ENCODE measurements around the gene FNIP2. TPM values are rescaled to one million over a fixed set of nuclear protein-coding genes. Genes with fewer than 3 reads are reported as not detected.

Gene FNIP2
- total RNA-seq, 1 experiment from 2014 or later = 0.56 TPM

GRCh38 chr4:158938220-158939044 is 169.6 kb downstream of the FNIP2 start:
- no peaks in the 10 kb centered on the region for H3K9me3 ChIP-seq (ENCODE audit: low read length)
- no peak for DNase-seq

DNA sequence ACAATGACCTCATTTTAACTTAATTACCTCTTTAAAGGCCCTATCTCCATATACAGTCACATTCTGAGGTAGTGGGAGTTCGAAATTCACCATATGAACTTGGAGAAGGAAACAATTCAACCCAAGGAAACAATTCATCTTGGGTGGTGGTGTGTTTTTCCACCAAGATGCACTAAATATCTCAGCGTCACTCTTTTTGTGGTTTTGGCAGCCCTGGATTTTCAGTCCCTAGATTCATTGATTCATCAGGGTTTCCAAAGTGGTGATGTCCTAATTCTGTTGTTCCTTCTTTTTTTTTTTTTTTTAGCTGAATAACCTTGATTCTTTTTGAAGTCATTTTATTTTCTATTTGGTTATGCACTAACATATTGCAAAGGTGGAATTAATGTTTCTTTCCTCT is 171.4 kb downstream of the FNIP2 start:
- no peak overlapping the region for H3K9ac ChIP-seq (ENCODE audit: low read length)
- H3K9me2 ChIP-seq (replicated peaks; ENCODE audit: insufficient read depth, low read length) = no peaks in the 10 kb centered on the region
- H3K36me3 ChIP-seq (ENCODE audit: insufficient read depth, low read length) = no peaks in the 10 kb centered on the region
- no peaks in the 10 kb centered on the region for H4K20me1 ChIP-seq (ENCODE audit: insufficient read depth, low read depth, low read length)
- H3K4me1 ChIP-seq (ENCODE audit: low read length) = no peaks in the 10 kb centered on the region
- no peak for DNase-seq
- no peak overlapping the region for H3K4me3 ChIP-seq (ENCODE audit: low read length)
- H3K79me2 ChIP-seq (ENCODE audit: low read length) = no peaks in the 10 kb centered on the region
- H3K9me3 ChIP-seq (ENCODE audit: low read length) = no peaks in the 10 kb centered on the region
- H2AFZ ChIP-seq (ENCODE audit: low read length) = no peak overlapping the region
- no peaks in the 10 kb centered on the region for H3K27me3 ChIP-seq (ENCODE audit: low read length)
- H3K27ac ChIP-seq (ENCODE audit: low read length) = no peak overlapping the region
- H3K4me2 ChIP-seq (ENCODE audit: low read depth, low read length, poor library complexity, severe bottlenecking) = no peak overlapping the region

More at GRCh38 chr4:158938220-158939044, 169.6 kb downstream of the FNIP2 start:
- no peak overlapping the region for H3K27ac ChIP-seq (ENCODE audit: low read length)
- no peak overlapping the region for H2AFZ ChIP-seq (ENCODE audit: low read length)
- H3K4me3 ChIP-seq (ENCODE audit: low read length) = no peak overlapping the region
- H3K9ac ChIP-seq (ENCODE audit: low read length) = no peak overlapping the region
- no peaks in the 10 kb centered on the region for H3K4me1 ChIP-seq (ENCODE audit: low read length)
- H3K9me2 ChIP-seq (replicated peaks; ENCODE audit: insufficient read depth, low read length) = no peaks in the 10 kb centered on the region
- no peak overlapping the region for H3K4me2 ChIP-seq (ENCODE audit: low read depth, low read length, poor library complexity, severe bottlenecking)
- H4K20me1 ChIP-seq (ENCODE audit: insufficient read depth, low read depth, low read length) = no peaks in the 10 kb centered on the region
- no peaks in the 10 kb centered on the region for H3K79me2 ChIP-seq (ENCODE audit: low read length)
- no peaks in the 10 kb centered on the region for H3K27me3 ChIP-seq (ENCODE audit: low read length)
- H3K36me3 ChIP-seq (ENCODE audit: insufficient read depth, low read length) = no peaks in the 10 kb centered on the region

DNA sequence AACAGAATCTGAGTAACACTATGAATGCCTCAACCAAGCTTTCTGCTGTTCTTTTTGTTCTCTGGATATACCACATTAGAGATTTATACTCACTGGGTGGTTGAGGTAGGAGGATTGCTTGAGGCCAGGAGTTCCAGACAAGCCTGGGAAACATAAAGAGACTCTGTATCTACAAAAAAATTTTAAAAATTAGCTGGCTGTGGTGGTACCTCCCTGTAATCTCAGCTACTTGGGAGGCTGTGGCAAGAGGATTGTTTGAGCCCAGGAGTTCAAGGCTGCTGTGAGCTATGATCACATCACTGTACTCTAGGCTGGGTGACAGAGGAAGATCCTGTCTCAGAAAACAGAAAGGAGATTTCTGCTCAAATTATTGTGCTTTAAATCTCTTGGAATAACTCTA is 172.5 kb downstream of the FNIP2 start:
- Histone ChIP-seq H3K27me3 (ENCODE audit: low read length) (no peaks in the 10 kb centered on the region), H4K20me1 (ENCODE audit: insufficient read depth, low read depth, low read length) (no peaks in the 10 kb centered on the region), H2AFZ (ENCODE audit: low read length) (no peak overlapping the region), H3K4me2 (ENCODE audit: low read depth, low read length, poor library complexity, severe bottlenecking) (no peak overlapping the region), H3K79me2 (ENCODE audit: low read length) (no peaks in the 10 kb centered on the region), H3K9me2 (replicated peaks; ENCODE audit: insufficient read depth, low read length) (no peaks in the 10 kb centered on the region), H3K9me3 (ENCODE audit: low read length) (no peaks in the 10 kb centered on the region), H3K27ac (ENCODE audit: low read length) (no peak overlapping the region), H3K4me3 (ENCODE audit: low read length) (no peak overlapping the region), H3K4me1 (ENCODE audit: low read length) (no peaks in the 10 kb centered on the region), H3K9ac (ENCODE audit: low read length) (no peak overlapping the region), H3K36me3 (ENCODE audit: insufficient read depth, low read length) (no peaks in the 10 kb centered on the region)
- DNase-seq = no peak

DNA sequence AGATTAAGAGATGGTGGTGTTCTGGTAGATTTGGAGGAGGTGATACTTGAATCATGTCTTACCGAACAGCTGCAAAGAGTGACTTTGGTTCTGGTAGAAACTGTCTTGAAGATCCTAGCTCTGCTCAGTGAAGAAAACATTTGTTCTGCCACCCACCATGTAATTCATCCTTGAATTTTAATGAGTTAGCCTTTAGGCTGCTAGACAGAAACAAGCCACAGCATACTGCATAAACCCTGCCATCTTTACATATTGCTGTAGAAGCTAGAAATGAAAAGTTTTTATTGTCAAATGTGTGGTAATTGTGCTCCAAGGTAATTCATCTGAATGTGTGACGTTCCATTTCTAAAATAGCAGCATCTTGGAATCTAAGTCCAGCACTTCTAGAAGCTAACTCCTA is 173.1 kb downstream of the FNIP2 start:
- no peak overlapping the region for H3K4me3 ChIP-seq (ENCODE audit: low read length)
- H4K20me1 ChIP-seq (ENCODE audit: insufficient read depth, low read depth, low read length) = no peaks in the 10 kb centered on the region
- DNase-seq = no peak
- no peaks in the 10 kb centered on the region for H3K27me3 ChIP-seq (ENCODE audit: low read length)
- no peaks in the 10 kb centered on the region for H3K36me3 ChIP-seq (ENCODE audit: insufficient read depth, low read length)
- H3K4me1 ChIP-seq (ENCODE audit: low read length) = no peaks in the 10 kb centered on the region
- no peak overlapping the region for H3K4me2 ChIP-seq (ENCODE audit: low read depth, low read length, poor library complexity, severe bottlenecking)
- no peak overlapping the region for H2AFZ ChIP-seq (ENCODE audit: low read length)
- H3K9me2 ChIP-seq (replicated peaks; ENCODE audit: insufficient read depth, low read length) = no peaks in the 10 kb centered on the region
- H3K9ac ChIP-seq (ENCODE audit: low read length) = no peak overlapping the region
- H3K9me3 ChIP-seq (ENCODE audit: low read length) = no peaks in the 10 kb centered on the region
- H3K79me2 ChIP-seq (ENCODE audit: low read length) = no peaks in the 10 kb centered on the region
- H3K27ac ChIP-seq (ENCODE audit: low read length) = no peak overlapping the region

DNA sequence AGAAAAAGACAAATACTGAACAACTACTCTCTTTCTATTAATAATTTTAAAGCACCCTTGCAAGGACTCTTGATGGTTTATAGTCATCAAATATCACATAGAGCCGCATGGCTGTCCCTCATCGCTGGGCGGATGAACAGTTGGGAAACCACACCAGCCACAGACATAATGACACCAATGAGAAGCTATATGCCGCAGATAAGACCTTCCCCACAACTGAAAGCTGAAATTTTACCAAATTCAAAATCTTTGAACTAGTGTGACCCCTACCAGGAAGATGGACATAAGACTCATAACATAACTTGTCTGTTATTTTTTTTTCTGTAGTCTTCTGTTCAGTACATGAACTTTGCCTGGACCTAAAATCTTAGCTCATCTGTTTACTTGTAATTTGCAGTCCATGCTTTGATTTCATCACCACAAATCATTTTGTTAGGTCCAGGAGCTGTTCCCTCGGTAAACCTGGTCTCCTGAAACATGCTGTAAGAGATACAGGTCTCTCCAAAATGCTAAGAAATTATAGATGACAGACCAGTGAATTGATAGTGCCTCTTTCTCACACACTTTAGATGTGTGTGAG is 176.8 kb downstream of the FNIP2 start:
- H3K27ac ChIP-seq (ENCODE audit: low read length) = no peak overlapping the region
- DNase-seq = no peak
- no peaks in the 10 kb centered on the region for H3K9me3 ChIP-seq (ENCODE audit: low read length)
- no peaks in the 10 kb centered on the region for H3K4me1 ChIP-seq (ENCODE audit: low read length)
- H3K27me3 ChIP-seq (ENCODE audit: low read length) = no peaks in the 10 kb centered on the region
- H2AFZ ChIP-seq (ENCODE audit: low read length) = no peak overlapping the region
- H3K9ac ChIP-seq (ENCODE audit: low read length) = no peak overlapping the region
- no peak overlapping the region for H3K4me2 ChIP-seq (ENCODE audit: low read depth, low read length, poor library complexity, severe bottlenecking)
- H4K20me1 ChIP-seq (ENCODE audit: insufficient read depth, low read depth, low read length) = no peaks in the 10 kb centered on the region
- no peaks in the 10 kb centered on the region for H3K79me2 ChIP-seq (ENCODE audit: low read length)
- H3K36me3 ChIP-seq (ENCODE audit: insufficient read depth, low read length) = no peaks in the 10 kb centered on the region
- H3K9me2 ChIP-seq (replicated peaks; ENCODE audit: insufficient read depth, low read length) = no peaks in the 10 kb centered on the region
- H3K4me3 ChIP-seq (ENCODE audit: low read length) = no peak overlapping the region

DNA sequence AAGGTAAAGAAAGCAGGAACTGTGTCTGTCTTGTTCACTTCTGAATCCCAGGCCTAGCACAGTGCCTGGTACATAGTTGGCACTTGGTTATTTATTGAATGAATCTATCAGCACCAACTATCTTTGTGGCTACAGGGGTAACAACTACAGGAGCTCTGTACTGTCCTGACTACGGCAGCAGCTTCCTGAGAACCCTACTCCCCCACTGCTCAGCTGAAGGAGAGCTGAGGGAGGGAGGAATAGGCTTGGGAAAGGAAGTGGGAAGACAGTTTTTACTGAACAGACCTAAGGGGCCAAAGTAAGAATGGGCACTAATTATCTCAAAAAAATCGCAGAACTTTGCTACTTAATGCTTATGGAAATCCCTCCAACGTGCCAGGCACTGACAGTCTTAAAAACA is 178.0 kb downstream of the FNIP2 start:
- H3K9me3 ChIP-seq (ENCODE audit: low read length) = no peaks in the 10 kb centered on the region
- H3K27me3 ChIP-seq (ENCODE audit: low read length) = no peaks in the 10 kb centered on the region
- DNase-seq = no peak

GRCh38 chr4:158948071-158948470 is 179.2 kb downstream of the FNIP2 start:
- no peaks in the 10 kb centered on the region for H3K9me2 ChIP-seq (replicated peaks; ENCODE audit: insufficient read depth, low read length)

More for the DNA sequence above, 178.0 kb downstream of the FNIP2 start:
- H4K20me1 ChIP-seq (ENCODE audit: insufficient read depth, low read depth, low read length) = no peaks in the 10 kb centered on the region
- H3K9me2 ChIP-seq (replicated peaks; ENCODE audit: insufficient read depth, low read length) = no peaks in the 10 kb centered on the region
- no peaks in the 10 kb centered on the region for H3K36me3 ChIP-seq (ENCODE audit: insufficient read depth, low read length)
- no peak overlapping the region for H3K9ac ChIP-seq (ENCODE audit: low read length)
- H2AFZ ChIP-seq (ENCODE audit: low read length) = no peak overlapping the region
- no peak overlapping the region for H3K27ac ChIP-seq (ENCODE audit: low read length)
- H3K4me3 ChIP-seq (ENCODE audit: low read length) = no peak overlapping the region
- H3K4me2 ChIP-seq (ENCODE audit: low read depth, low read length, poor library complexity, severe bottlenecking) = no peak overlapping the region
- H3K4me1 ChIP-seq (ENCODE audit: low read length) = no peaks in the 10 kb centered on the region
- no peaks in the 10 kb centered on the region for H3K79me2 ChIP-seq (ENCODE audit: low read length)

GRCh38 chr4:158949099-158949498 is 180.3 kb downstream of the FNIP2 start:
- H3K36me3 ChIP-seq (ENCODE audit: insufficient read depth, low read length) = no peaks in the 10 kb centered on the region
- H3K4me1 ChIP-seq (ENCODE audit: low read length) = no peaks in the 10 kb centered on the region
- H4K20me1 ChIP-seq (ENCODE audit: insufficient read depth, low read depth, low read length) = no peaks in the 10 kb centered on the region
- H3K27me3 ChIP-seq (ENCODE audit: low read length) = no peaks in the 10 kb centered on the region
- no peak overlapping the region for H3K4me3 ChIP-seq (ENCODE audit: low read length)
- no peaks in the 10 kb centered on the region for H3K9me2 ChIP-seq (replicated peaks; ENCODE audit: insufficient read depth, low read length)
- H3K9me3 ChIP-seq (ENCODE audit: low read length) = no peaks in the 10 kb centered on the region; the same call in 1 of the 2 replicates
- no peak overlapping the region for H3K9ac ChIP-seq (ENCODE audit: low read length)
- H2AFZ ChIP-seq (ENCODE audit: low read length) = no peak overlapping the region
- no peak for DNase-seq
- H3K4me2 ChIP-seq (ENCODE audit: low read depth, low read length, poor library complexity, severe bottlenecking) = no peak overlapping the region
- H3K27ac ChIP-seq (ENCODE audit: low read length) = no peak overlapping the region
- no peaks in the 10 kb centered on the region for H3K79me2 ChIP-seq (ENCODE audit: low read length)

More at GRCh38 chr4:158948071-158948470, 179.2 kb downstream of the FNIP2 start:
- no peaks in the 10 kb centered on the region for H3K4me1 ChIP-seq (ENCODE audit: low read length)
- no peak overlapping the region for H2AFZ ChIP-seq (ENCODE audit: low read length)
- no peaks in the 10 kb centered on the region for H3K36me3 ChIP-seq (ENCODE audit: insufficient read depth, low read length)
- no peak for DNase-seq
- H3K4me2 ChIP-seq (ENCODE audit: low read depth, low read length, poor library complexity, severe bottlenecking) = no peak overlapping the region
- no peak overlapping the region for H3K27ac ChIP-seq (ENCODE audit: low read length)
- no peaks in the 10 kb centered on the region for H4K20me1 ChIP-seq (ENCODE audit: insufficient read depth, low read depth, low read length)
- no peaks in the 10 kb centered on the region; the same call in 1 of the 2 replicates for H3K9me3 ChIP-seq (ENCODE audit: low read length)
- H3K4me3 ChIP-seq (ENCODE audit: low read length) = no peak overlapping the region
- H3K79me2 ChIP-seq (ENCODE audit: low read length) = no peaks in the 10 kb centered on the region
- no peaks in the 10 kb centered on the region for H3K27me3 ChIP-seq (ENCODE audit: low read length)
- no peak overlapping the region for H3K9ac ChIP-seq (ENCODE audit: low read length)

All from Karpas-422 (cell line).